Choroid plexus epithelial cell (primary cell): ENCODE data around the gene EFCAB9.

Experiments used
- DNase-seq: peaks from one replicate; pipeline ENCODE4 v3.0.0-alpha.2; 2010; ENCODE audit warnings: low read depth
- H3K4me3 ChIP-seq: 2 replicates; pipeline ENCODE4 v1.5.1; 2011; ENCODE audit warnings: low read depth, mild to moderate bottlenecking, control low read depth, low read length, moderate library complexity
- CTCF ChIP-seq: conservative IDR thresholded peaks from 2 replicates; pipeline ENCODE4 v1.5.1; 2011; ENCODE audit warnings: low read depth, mild to moderate bottlenecking, control low read depth, inconsistent platforms, low read length, moderate library complexity

Gene EFCAB9

GRCh38 chr5:172159016-172159415, 35.0 kb upstream of the EFCAB9 start:
- DNase-seq: no peak
- H3K4me3 ChIP-seq: no peak overlapping the region
- no peak for TF ChIP-seq CTCF

- H3K4me3 ChIP-seq: no peak overlapping the region
- DNase-seq: no peak
- no peak for TF ChIP-seq CTCF
Measured at GRCh38 chr5:172160506-172160905, 33.5 kb upstream of the EFCAB9 start.

GRCh38 chr5:172162323-172162986, 31.5 kb upstream of the EFCAB9 start:
- peak; percentile 49 for DNase-seq
- peak; percentile 30 for TF ChIP-seq CTCF
- no peak overlapping the region for H3K4me3 ChIP-seq

GRCh38 chr5:172162987-172163343, 31.0 kb upstream of the EFCAB9 start:
- DNase-seq: no peak
- no peak for TF ChIP-seq CTCF
- no peak overlapping the region for H3K4me3 ChIP-seq

GRCh38 chr5:172163346-172163745, 30.6 kb upstream of the EFCAB9 start:
- DNase-seq: no peak
- no peak overlapping the region for H3K4me3 ChIP-seq
- no peak for TF ChIP-seq CTCF

- no peak for TF ChIP-seq CTCF
- DNase-seq: no peak
- H3K4me3 ChIP-seq: no peak overlapping the region
Measured at GRCh38 chr5:172164769-172165212, 29.2 kb upstream of the EFCAB9 start.

GRCh38 chr5:172165465-172165864, 28.5 kb upstream of the EFCAB9 start:
- TF ChIP-seq CTCF: no peak
- no peak overlapping the region for H3K4me3 ChIP-seq
- no peak for DNase-seq
